MM.1S (cell line): ENCODE measurements around the gene SYT17.

ENCODE experiments used
- EZH2 ChIP-seq: fragments of 300-600 bp; sonication (generic); optimal IDR thresholded peaks from 2 replicates; pipeline ENCODE3; 2017; ENCODE audit warnings: low read depth, mild to moderate bottlenecking, antibody characterized with exemption, low read length, mixed read lengths
- TF ChIP-seq, protein P1 (sequence below): fragments of 300-600 bp; sonication (generic); IDR thresholded peaks from 2 replicates; pipeline ENCODE4 v1.5.1; 2016; ENCODE audit warnings: antibody characterized with exemption, low read length, mixed read lengths

DNA sequence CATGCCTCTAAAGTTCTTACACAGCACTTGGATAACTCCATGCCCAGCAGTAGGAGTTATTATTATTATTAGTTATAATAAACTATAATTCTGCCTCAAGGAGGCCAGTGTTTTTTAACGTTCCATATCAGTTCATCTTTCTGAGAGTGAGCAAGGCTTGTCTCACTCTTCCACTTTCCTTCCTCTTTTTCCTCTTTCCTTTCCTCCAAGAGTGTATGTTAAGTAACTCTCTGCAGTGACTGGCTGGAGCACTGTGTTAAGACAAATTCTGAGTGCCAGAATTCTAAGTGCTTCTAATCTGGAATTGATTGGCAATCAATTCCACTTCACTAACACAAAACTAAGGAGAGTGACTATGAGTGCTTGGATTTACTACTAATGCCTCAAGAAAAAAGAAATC is 133.9 kb downstream of the SYT17 start:
- TF ChIP-seq, protein P1, sequence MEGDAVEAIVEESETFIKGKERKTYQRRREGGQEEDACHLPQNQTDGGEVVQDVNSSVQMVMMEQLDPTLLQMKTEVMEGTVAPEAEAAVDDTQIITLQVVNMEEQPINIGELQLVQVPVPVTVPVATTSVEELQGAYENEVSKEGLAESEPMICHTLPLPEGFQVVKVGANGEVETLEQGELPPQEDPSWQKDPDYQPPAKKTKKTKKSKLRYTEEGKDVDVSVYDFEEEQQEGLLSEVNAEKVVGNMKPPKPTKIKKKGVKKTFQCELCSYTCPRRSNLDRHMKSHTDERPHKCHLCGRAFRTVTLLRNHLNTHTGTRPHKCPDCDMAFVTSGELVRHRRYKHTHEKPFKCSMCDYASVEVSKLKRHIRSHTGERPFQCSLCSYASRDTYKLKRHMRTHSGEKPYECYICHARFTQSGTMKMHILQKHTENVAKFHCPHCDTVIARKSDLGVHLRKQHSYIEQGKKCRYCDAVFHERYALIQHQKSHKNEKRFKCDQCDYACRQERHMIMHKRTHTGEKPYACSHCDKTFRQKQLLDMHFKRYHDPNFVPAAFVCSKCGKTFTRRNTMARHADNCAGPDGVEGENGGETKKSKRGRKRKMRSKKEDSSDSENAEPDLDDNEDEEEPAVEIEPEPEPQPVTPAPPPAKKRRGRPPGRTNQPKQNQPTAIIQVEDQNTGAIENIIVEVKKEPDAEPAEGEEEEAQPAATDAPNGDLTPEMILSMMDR = no peak
- no peak for TF ChIP-seq EZH2
